GM12875 (cell line): ENCODE data around the gene SPINDOC.

Source experiments
- H3K4me3 ChIP-seq: one replicate; pipeline ENCODE4 v1.5.1; 2011; ENCODE audit warnings: low read depth, low read length, control low read depth
- TF ChIP-seq, protein P1 (sequence below): IDR thresholded peaks from 2 replicates; pipeline ENCODE4 v1.5.1; 2011; ENCODE audit warnings: low read depth, mild to moderate bottlenecking, control low read depth, inconsistent platforms, low read length, moderate library complexity, borderline replicate concordance; ENCODE audit not compliant: insufficient read depth

The SPINDOC gene

DNA sequence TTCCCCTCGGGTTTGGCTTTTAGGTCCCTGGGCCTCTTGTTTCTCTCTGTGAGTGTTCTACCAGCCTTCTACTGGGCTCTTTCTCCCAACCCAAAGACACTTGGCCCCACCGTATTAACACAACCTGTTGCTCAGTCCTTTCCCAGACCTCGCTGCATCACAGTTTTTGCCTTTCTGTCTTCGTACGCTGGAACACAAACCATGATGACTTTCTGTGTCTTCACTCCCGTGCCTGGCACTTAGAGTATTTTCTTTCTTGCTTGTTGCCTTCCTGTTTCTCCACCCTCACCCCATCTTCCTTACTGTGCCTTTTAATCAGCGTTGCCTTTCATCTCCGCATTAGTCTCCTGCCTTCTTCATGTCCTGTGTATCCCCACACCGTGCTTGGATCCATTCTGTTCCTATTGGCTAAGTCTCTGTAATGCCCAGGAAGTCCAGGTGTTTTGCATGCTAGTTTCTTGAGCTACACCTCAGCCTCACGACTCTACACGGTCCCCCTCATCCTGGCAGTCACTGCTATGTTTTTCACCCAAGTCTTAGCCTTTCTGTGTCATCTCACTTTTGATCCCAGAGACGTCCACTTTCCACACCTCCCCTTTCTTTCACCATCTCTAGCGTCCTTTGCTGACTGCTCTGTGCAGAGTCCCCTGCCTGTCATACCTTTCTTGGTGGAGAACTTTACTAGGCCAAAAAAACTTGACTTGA is 27.3 kb downstream of the SPINDOC start:
- H3K4me3 ChIP-seq = peak overlapping the region; percentile 97
- TF ChIP-seq, protein P1, sequence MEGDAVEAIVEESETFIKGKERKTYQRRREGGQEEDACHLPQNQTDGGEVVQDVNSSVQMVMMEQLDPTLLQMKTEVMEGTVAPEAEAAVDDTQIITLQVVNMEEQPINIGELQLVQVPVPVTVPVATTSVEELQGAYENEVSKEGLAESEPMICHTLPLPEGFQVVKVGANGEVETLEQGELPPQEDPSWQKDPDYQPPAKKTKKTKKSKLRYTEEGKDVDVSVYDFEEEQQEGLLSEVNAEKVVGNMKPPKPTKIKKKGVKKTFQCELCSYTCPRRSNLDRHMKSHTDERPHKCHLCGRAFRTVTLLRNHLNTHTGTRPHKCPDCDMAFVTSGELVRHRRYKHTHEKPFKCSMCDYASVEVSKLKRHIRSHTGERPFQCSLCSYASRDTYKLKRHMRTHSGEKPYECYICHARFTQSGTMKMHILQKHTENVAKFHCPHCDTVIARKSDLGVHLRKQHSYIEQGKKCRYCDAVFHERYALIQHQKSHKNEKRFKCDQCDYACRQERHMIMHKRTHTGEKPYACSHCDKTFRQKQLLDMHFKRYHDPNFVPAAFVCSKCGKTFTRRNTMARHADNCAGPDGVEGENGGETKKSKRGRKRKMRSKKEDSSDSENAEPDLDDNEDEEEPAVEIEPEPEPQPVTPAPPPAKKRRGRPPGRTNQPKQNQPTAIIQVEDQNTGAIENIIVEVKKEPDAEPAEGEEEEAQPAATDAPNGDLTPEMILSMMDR = no peak

DNA sequence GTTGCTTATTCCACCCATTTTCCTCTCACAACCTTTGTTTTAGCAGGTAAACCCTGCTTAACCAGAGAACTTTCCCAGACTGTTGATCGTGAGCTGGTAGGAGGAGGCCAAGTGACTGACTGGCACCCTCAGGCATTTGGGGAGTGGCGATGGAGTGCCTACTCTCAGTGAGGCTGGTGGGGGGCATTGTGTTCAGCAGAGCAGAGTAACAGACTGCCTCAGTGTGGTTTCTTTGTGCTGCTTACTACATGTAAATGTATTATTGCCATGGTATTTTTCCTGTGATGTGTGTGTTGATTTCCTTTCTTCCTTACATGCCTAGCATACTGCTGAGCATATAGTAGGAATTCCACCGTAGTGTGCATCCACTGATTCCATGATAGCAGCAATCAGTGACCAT is 28.3 kb downstream of the SPINDOC start:
- TF ChIP-seq, protein P1 = no peak
- H3K4me3 ChIP-seq = no peak overlapping the region

DNA sequence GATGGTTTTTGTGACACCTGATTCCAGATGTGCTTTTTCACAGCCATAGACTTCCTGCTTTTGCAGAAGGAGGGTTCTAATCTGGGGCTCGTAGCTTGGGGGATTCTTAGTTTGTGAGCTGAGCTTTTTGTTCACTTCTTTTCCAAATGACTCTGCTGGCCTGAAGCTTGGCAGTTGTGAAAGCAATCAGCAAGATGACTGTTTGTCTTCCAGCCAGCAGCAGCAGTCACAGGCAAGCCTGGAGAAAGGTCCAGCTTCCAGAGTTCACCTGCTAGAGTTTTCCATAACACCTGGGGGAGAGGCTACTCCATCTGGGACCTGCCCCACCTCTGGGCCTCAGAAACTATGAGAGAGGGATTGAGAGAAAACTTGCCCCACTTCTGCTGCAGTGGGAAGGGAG is 29.8 kb downstream of the SPINDOC start:
- no peak overlapping the region for H3K4me3 ChIP-seq
- TF ChIP-seq, protein P1 = no peak

DNA sequence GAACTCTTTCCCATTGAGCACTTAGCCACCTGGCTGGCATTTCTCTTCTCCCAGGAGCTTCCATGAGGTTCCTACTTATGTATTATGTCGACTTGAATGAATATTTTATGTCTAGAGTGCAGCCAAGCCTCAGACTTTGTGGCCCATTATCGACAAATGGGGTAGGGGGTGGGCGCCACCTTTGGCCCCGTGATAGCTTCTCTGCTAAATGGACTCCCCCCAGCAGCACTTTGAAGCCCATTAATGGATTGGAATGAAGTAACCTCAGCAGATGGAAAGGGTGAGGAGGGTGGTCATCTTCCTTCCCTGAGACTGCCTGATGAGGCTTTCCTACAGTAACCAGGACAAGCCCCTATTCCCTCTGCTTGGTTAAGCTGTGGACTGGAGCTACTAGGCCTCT is 31.6 kb downstream of the SPINDOC start:
- H3K4me3 ChIP-seq = no peak overlapping the region
- TF ChIP-seq, protein P1 = no peak

DNA sequence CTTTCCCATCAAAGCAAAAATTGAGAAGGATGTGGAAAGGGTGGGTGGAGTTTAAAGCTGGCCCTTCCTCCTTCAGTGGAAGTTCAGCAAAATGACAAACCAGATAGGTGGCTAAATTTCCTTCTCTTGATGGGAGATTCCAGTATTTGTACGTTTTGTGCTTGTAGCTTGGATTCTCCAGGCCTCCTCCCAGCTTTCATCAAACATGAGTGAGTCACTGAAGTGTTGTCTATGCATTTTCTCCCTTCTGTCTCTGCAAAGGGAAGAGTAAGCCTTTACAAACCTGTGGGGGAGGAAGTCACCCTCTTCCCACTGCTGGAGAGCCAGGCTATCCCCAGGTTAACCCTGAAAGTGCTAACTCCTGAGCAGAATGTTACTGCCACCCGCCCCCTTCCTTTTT is 32.0 kb downstream of the SPINDOC start:
- TF ChIP-seq, protein P1 = no peak
- H3K4me3 ChIP-seq = no peak overlapping the region

DNA sequence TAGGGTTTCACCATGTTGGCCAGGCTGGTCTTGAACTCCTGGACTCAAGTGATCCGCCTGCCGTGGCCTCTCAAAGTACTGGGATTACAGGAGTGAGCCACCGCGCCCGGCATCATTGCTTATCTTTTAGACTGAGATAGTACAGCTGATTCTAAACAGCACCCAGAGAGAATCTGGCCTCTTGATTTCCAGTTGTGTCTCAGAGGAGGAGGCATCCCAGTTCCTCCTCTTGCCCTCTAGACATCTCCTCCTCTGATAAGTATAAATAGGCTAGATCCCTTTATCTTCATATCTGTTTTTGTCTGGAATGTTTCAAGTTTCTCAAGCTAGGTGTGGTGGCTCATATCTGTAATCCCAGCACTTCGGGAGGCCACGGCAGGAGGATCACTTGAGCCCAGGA is 32.7 kb downstream of the SPINDOC start:
- H3K4me3 ChIP-seq = no peak overlapping the region
- TF ChIP-seq, protein P1 = no peak

DNA sequence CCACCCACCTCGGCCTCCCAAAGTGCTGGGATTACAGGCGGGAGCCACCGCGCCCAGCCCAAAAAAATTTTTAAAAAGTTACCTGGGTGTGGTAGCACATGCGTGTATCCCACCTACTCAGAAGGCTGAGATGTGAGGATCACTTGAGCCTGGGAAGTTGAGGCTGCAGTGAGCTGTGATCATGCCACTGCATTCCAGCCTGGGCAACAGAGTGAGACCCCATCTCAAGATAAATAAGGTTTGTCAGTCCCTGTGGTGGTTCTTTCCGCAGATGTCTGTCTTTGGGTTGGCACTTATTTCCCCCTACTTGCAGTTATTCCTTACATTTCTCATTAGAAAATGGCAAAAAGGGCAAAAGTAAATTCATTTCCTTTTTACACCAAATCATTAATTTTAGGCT is 33.6 kb downstream of the SPINDOC start:
- no peak overlapping the region for H3K4me3 ChIP-seq
- TF ChIP-seq, protein P1 = no peak
